Adipocyte (in vitro differentiated cells): Measurements from ENCODE around the gene KCNJ18.
"Not testable (repeated sequence)": the region's sequence is repeated elsewhere in the genome, so short reads cannot be mapped to it uniquely, and the experiment has no call there.

ENCODE experiments used
- DNase-seq: peaks from one replicate; pipeline ENCODE4 v3.0.0-alpha.2; 2015; ENCODE audit warnings: low read depth
- H3K27me3 ChIP-seq: replicated peaks from 2 replicates; pipeline ENCODE4 v1.7.0; 2013; ENCODE audit warnings: mild to moderate bottlenecking, low read length, moderate library complexity; ENCODE audit not compliant: control insufficient read depth, insufficient read depth
- H3K36me3 ChIP-seq: 2 replicates; pipeline ENCODE4 v1.7.0; 2013; ENCODE audit warnings: low read length, mild to moderate bottlenecking, moderate library complexity; ENCODE audit not compliant: control insufficient read depth, insufficient read depth, severe bottlenecking
- H3K4me1 ChIP-seq: 2 replicates; pipeline ENCODE4 v1.7.0; 2013; ENCODE audit warnings: mild to moderate bottlenecking, low read length, moderate library complexity; ENCODE audit not compliant: control insufficient read depth, insufficient read depth
- H3K4me3 ChIP-seq: 2 replicates; pipeline ENCODE4 v1.7.0; 2013; ENCODE audit warnings: mild to moderate bottlenecking, low read length, moderate library complexity
- H3K9ac ChIP-seq: 2 replicates; pipeline ENCODE4 v1.7.0; 2013; ENCODE audit warnings: mild to moderate bottlenecking, low read length, moderate library complexity
- H3K9me3 ChIP-seq: 2 replicates; pipeline ENCODE4 v1.7.0; 2013; ENCODE audit warnings: mild to moderate bottlenecking, low read length, moderate library complexity; ENCODE audit not compliant: control insufficient read depth

Gene KCNJ18

DNA sequence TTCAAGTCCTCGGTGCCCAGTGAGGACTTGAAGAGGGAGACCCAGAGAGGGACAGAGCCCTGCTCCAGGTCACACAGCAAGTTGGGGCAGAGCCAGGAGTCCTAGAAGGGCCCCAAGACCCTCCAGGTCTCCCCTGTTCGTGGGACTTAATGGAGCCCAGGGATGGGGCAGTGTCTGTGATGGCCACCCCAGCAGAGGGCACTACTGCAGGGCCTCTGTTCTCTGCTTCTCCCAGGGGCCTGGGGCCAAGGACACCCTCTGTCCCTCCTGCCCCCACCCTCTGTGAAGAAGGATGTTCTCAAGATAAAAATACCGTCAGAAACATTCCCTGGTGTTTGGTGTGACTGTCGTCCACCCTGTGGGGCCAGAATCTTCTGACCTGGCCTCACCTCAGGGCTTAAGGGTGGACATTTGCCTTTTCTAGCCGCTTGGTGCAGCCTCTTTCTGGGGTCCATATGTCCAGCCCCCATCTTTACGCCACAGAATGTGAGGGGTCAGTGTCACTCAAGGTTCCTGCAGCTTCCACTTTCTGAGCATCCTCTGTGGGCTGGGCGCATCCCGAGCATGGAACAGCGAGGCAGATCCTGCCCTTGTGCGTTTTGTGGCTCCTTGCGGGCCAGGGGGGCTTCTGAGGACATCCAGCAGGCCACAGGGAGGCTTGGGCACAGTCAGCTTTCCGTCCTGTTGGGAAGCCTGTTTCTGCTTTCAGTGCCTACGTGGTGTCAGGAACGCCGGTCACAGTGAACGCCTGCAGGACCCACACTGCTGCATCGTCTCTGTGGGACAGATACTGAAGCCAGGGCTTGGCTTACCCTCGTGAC, at the start of gene KCNJ18:
TSS of gene KCNJ18 (plus strand) at position 641 of the 821 bp plus-strand sequence. CDS start 10,264 bp downstream, outside the sequence.
- H3K36me3 ChIP-seq, DNase-seq, H3K4me3 ChIP-seq, H3K27me3 ChIP-seq, H3K9me3 ChIP-seq, H3K4me1 ChIP-seq, H3K9ac ChIP-seq: not testable (repeated sequence)

DNA sequence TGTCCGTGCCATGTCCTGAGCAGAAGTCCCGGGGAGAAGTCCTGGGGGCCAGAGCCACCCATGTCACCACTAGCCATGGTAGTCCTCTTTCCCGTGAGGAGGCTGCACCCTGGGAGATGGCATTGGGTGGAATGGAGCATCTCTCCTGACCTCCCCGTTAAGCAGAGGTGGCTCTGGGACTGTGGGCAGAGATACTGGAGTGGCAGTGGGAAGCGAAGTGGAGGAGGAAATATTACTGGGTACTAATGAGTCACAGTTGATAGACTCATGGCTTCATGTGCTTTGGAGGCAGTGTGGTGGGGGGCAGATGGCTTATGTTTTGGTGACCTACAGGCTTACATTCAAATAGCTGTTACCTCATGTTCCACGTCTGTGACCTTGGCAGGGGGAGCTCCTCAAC, 44.2 kb upstream of the KCNJ18 start:
- not testable (repeated sequence) for H3K4me3 ChIP-seq, H3K4me1 ChIP-seq, DNase-seq, H3K36me3 ChIP-seq, H3K27me3 ChIP-seq, H3K9me3 ChIP-seq, H3K9ac ChIP-seq

DNA sequence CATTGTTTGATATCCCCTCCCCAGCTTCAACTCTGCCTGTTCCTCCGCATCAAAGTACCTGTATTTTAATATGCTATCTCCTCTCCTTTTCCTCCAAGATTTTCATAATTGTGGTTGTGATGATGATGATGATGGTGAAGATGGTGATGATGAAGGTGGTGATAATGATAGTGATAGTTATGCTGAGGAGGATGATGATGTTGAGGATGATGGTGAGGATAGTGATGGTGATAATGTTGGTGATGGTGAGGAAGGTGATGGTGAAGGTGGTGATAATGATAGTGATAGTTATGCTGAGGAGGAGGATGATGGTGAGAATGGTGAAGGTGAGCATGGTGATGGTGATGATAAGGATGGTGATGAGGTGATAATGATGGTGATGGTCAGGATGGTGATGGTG, 42.3 kb upstream of the KCNJ18 start:
- not testable (repeated sequence) for H3K9me3 ChIP-seq, H3K4me1 ChIP-seq, H3K27me3 ChIP-seq, H3K9ac ChIP-seq, H3K4me3 ChIP-seq, H3K36me3 ChIP-seq, DNase-seq

DNA sequence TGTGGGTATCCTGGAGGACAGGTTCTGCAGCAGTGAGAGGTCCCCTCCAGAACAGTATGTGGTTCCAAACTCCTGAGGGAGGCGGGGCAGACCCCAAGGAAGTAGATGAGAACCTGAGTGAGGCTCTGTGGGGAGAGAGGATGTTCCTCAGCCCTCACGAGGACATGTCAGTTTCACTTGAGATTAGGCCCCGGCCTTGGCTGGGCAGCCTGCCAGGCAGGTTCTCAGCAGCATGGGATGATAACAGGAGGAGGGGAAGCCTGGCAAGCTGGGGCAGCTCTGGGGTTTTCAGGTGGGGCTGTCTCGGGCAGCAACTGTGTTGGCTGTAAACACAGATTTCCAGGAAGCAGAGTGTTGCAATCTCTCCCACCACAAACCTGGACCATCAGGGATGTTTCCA, 40.3 kb upstream of the KCNJ18 start:
- not testable (repeated sequence) for H3K27me3 ChIP-seq, H3K9me3 ChIP-seq, H3K4me3 ChIP-seq, DNase-seq, H3K4me1 ChIP-seq, H3K9ac ChIP-seq, H3K36me3 ChIP-seq

DNA sequence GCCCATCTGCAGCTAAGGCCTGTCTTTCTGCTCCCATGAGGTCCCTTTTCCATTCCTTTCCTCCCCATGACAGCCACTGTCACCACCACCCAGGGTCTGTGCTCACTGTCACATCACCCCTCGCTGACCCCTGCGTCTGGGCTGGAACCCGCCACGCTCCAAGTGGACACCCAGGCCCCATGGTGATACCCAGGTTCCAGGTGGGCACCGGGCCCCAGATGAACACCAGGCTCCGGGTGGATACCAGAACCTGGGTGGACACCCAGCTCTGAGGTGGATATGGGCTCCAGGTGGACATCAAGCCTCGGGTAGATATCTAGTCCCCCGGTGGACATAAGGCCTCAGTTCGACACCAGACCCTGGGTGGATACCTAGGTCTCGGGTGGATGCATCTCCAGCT, 39.1 kb upstream of the KCNJ18 start:
- H3K4me3 ChIP-seq, DNase-seq: not testable (repeated sequence)

DNA sequence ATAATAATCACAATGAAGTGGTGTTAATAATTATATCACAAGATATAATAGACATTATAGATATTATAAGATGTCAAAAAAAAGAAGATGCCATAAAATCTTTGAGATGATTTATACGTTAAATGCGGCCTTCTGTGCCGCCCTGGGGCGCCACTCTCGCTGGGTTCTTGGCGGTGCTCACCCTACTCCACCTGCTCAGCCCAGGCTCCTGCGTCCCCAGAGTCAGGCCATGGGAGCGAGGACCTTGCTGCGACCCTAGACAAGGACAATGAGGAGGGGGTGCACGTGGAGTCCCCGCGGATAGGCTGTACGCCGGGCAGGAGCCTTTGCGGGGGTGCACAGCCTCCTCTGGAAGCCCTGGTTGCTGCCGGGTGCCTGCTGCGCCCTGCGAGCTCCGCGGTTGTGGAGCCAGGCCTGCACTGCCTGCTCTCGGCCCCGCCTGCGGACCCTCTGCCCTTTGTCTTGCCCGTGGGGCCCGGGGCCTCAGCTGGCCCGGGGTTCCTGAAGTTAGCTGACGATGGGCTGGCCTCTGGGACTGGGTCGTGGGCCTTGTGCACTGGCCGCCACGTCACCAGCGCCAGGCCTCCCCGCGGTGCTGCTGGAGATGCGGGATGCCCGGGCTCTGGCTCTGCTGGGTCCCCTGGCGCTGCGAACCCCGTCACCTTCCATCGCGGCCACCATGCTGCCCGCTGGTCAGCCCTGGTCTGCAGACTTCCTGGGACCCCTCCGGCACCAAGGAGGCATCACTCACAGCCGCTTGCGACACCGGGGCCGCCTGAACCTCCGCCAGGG, 35.6 kb upstream of the KCNJ18 start:
- H3K9ac ChIP-seq, H3K4me3 ChIP-seq, H3K9me3 ChIP-seq, DNase-seq, H3K4me1 ChIP-seq, H3K36me3 ChIP-seq, H3K27me3 ChIP-seq: not testable (repeated sequence)

More for the DNA sequence above, 39.1 kb upstream of the KCNJ18 start:
- not testable (repeated sequence) for H3K9ac ChIP-seq, H3K36me3 ChIP-seq, H3K27me3 ChIP-seq, H3K9me3 ChIP-seq, H3K4me1 ChIP-seq

DNA sequence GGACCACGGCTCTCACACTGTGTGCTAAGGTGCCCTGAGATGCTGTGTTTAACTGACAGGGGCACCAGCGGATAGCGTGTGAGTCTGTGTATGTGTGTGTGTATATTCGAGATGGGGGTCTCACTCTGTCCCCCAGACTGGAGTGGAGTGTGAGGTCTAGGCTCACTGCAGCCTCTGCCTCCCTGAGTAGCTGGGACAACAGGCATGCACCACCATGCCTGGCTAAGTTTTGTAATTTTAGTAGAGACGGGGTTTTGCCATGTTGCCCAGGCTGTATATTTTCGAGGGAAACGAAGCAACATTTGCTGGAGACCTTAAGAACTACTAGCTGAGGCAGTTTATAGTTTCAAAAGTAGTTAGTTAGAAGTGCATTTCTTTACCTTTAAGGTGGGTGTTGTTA, 32.7 kb upstream of the KCNJ18 start:
- not testable (repeated sequence) for H3K9me3 ChIP-seq, H3K4me1 ChIP-seq, H3K9ac ChIP-seq, DNase-seq, H3K27me3 ChIP-seq, H3K4me3 ChIP-seq, H3K36me3 ChIP-seq

DNA sequence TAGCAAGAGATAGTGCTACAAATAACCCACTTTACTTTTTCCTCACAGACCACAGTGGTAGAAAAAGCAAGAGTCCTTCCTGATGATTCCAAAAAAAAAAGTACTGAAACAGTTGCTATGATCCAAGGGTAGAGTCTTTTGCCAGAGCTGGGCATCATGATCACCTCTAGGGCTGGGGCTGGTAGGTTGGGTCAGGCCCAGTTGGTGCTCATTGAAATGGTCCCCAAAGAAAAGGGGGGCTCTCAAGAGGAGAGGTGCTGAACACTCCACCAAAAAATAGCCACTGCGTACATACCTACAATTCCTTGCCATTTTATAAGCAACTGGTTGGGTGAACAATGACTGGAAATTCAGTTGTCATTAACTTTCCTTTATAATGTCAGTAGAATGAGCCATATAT, 30.9 kb upstream of the KCNJ18 start:
- not testable (repeated sequence) for H3K9me3 ChIP-seq, H3K36me3 ChIP-seq, H3K9ac ChIP-seq, H3K27me3 ChIP-seq, H3K4me1 ChIP-seq, H3K4me3 ChIP-seq, DNase-seq

DNA sequence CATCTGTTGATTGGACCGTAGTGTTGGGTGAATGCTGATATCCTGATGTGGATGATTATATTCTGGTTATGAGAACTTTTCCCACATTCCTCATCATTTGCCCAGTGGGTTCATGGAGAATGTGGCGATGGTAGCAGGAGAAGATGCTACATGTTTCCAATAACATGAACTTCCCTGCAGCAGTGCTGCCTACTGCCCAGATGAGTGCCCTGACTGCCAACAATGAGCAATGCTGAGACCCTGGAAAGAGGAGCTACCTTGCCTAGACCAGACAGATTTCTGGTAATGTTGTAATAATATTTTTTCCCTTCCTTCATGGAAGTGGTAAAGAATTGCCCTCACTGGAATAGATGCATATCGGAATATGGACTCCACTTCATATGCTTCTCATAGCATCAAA, 29.2 kb upstream of the KCNJ18 start:
- not testable (repeated sequence) for H3K4me3 ChIP-seq, H3K4me1 ChIP-seq, H3K9ac ChIP-seq, DNase-seq, H3K27me3 ChIP-seq, H3K9me3 ChIP-seq, H3K36me3 ChIP-seq

DNA sequence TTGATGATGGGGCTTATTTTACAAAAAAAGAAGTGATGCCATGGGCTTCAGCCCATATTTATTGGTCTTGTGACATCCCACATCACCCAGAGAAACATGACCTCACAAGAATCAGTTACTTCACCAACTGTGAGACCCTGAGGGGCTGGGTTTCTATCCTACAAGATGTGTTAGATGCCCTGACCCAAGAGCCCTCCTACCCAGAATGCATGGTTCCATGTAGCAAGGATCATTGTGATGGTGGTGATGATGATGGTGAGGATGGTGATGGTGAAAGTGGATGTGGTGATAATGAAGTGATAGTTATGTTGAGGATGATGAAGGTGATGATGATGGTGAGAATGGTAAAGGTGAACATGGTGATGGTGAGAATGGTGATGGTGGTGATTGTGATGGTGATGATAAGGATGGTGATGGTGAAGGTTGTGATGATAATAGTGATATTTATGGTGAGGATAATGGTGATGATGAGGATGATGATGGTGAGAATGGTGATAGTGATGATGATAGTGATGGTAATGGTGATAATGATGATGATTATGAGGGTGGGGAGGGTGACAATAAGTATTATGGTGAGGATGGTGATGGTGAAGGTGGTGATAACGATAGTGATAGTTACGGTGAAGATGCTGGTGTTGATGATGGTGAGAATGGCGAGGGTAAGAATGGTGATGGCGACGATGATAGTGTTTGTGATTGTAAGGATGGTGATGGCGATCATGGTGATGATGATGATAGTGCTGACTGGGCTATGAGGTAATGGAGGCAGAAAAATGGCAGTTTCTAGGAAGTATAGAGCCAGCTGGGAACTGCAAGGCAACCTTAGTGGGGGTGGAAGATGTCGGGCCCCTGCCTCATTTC, 28.5 kb upstream of the KCNJ18 start:
- not testable (repeated sequence) for H3K27me3 ChIP-seq, H3K36me3 ChIP-seq, H3K9me3 ChIP-seq, DNase-seq, H3K9ac ChIP-seq, H3K4me3 ChIP-seq, H3K4me1 ChIP-seq

DNA sequence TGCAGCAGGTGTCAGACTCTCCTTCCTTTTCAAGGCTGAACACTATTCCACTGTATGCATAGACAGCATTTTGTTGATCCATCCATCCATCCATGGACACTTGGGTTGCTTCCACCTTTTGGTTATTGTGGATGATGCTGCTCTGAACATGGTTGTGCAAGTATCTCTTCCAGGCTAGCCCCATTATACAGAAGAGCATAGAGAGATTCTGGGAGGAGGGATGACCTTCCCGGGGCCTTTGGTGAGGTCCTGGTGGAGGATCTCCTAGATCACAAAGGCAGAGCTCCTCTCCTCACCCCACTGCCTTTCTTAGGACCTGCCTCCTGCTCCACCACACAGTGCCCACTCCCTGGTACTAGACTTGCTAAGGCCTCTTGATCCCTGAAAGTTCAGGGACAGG, 27.2 kb upstream of the KCNJ18 start:
- H3K4me3 ChIP-seq, H3K4me1 ChIP-seq, H3K27me3 ChIP-seq, DNase-seq, H3K36me3 ChIP-seq, H3K9ac ChIP-seq, H3K9me3 ChIP-seq: not testable (repeated sequence)
